ENCODE data around the gene P2RX3. TPM values are rescaled to one million over a fixed set of nuclear protein-coding genes. Genes with fewer than 3 reads are reported as not detected.

P2RX3 gene
- total RNA-seq, 2 experiments from 2014 or later, result not detected

DNA sequence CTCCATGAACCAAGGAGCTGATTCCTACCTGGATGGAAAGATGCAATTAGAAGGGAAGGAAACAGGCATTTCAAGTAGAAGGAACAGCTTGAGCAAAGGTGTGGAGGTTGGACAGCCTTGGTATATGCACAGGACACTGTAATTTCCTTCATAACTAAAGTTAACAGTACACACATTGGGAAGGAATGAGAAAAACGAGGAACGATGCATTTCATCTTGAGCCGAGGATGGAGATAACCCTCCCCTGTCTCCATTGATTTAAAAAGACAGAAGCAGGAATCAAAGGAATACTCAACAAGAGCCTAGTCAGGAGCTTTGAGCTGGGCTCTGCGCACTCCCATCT lies 54.6 kb downstream of the P2RX3 start:
- Histone ChIP-seq H3K4me3 (ENCODE audit: low read length) (no peak overlapping the region), H3K4me1 (ENCODE audit: insufficient read depth, low read length) (no peaks in the 10 kb centered on the region), H3K36me3 (ENCODE audit: insufficient read depth, low read length) (no peaks in the 10 kb centered on the region), H3K27me3 (ENCODE audit: control insufficient read depth in 1 of 2, insufficient read depth in 2 of 2, low read length in 2 of 2) (no peaks in the 10 kb centered on the region), H3K27ac (ENCODE audit: low read depth in 1 of 2, low read length in 2 of 2) (no peak overlapping the region), H3K9me3 (ENCODE audit: control insufficient read depth in 1 of 2, insufficient read depth in 1 of 2, low read length in 2 of 2) (no peaks in the 10 kb centered on the region)
- no peaks in the 10 kb centered on the region for H3K36me3 Mint-ChIP-seq (ENCODE audit: low read depth)
- no peaks in the 10 kb centered on the region for H3K9me3 Mint-ChIP-seq
- no peak for DNase-seq
- H3K27ac Mint-ChIP-seq, result no peak overlapping the region
- no peaks in the 10 kb centered on the region for H3K4me1 Mint-ChIP-seq (ENCODE audit: low read depth)
- H3K27me3 Mint-ChIP-seq, result no peaks in the 10 kb centered on the region
- intact Hi-C loops (cut with DNase I, micrococcal nuclease), result no loop called here
- ChIA-PET CTCF (no interaction called here), POLR2A (no interaction called here)
- no peak for ATAC-seq (ENCODE audit: poor library complexity)
- H3K4me3 Mint-ChIP-seq, result no peak overlapping the region
- TF ChIP-seq, protein P1, sequence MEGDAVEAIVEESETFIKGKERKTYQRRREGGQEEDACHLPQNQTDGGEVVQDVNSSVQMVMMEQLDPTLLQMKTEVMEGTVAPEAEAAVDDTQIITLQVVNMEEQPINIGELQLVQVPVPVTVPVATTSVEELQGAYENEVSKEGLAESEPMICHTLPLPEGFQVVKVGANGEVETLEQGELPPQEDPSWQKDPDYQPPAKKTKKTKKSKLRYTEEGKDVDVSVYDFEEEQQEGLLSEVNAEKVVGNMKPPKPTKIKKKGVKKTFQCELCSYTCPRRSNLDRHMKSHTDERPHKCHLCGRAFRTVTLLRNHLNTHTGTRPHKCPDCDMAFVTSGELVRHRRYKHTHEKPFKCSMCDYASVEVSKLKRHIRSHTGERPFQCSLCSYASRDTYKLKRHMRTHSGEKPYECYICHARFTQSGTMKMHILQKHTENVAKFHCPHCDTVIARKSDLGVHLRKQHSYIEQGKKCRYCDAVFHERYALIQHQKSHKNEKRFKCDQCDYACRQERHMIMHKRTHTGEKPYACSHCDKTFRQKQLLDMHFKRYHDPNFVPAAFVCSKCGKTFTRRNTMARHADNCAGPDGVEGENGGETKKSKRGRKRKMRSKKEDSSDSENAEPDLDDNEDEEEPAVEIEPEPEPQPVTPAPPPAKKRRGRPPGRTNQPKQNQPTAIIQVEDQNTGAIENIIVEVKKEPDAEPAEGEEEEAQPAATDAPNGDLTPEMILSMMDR (IDR thresholded peaks at IDR 0.05), result no peak

DNA sequence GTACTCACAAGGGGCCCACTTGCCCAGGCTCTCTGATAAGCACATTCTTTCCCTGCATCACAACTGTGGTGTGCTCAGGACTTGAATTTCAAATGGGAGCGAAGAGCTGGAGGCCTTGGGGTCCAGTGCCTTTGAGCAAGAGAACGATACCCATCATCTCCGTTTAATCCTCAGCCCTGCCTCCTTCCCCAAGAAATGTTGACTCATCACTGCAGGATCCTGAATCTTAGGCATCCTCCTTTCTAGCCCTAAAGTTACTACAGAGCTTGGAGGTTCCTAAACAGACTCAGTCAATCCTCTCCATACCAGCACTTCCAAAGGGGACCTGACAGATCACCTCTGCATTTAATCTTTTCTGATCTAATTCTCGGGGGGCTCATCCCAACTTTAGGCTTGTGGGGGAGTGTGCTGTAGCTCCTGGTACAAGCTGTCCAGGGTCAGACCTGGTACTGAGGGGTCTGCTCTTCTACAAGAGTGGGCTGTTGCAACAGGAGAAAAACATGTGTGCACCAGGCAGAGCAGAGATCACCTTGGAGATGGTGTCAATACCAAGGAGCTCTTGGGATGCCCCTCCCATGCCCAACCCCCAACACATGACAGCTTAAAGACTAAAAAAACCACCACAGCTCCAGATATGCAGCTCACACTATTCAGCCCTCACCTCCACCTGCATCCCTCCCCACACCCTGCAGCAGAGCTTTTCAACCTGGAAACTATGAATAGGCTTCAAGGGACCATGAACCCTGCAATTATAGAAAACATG lies 56.2 kb downstream of the P2RX3 start:
- Histone ChIP-seq H3K4me1 (ENCODE audit: insufficient read depth, low read length) (no peaks in the 10 kb centered on the region), H3K4me3 (ENCODE audit: low read length) (no peak overlapping the region), H3K27ac (ENCODE audit: low read depth in 1 of 2, low read length in 2 of 2) (no peak overlapping the region), H3K27me3 (ENCODE audit: control insufficient read depth in 1 of 2, insufficient read depth in 2 of 2, low read length in 2 of 2) (no peaks in the 10 kb centered on the region), H3K36me3 (ENCODE audit: insufficient read depth, low read length) (no peaks in the 10 kb centered on the region), H3K9me3 (ENCODE audit: control insufficient read depth in 1 of 2, insufficient read depth in 1 of 2, low read length in 2 of 2) (no peaks in the 10 kb centered on the region)
- ChIA-PET CTCF (no interaction called here), POLR2A (no interaction called here)
- H3K4me3 Mint-ChIP-seq, result no peak overlapping the region
- no peaks in the 10 kb centered on the region for H3K9me3 Mint-ChIP-seq
- TF ChIP-seq, protein P1 (IDR thresholded peaks at IDR 0.05), result no peak
- ATAC-seq (ENCODE audit: poor library complexity) (no peak), DNase-seq (no peak)
- intact Hi-C loops (cut with DNase I, micrococcal nuclease), result no loop called here
- H3K27me3 Mint-ChIP-seq, result no peaks in the 10 kb centered on the region
- no peak overlapping the region for H3K27ac Mint-ChIP-seq
- H3K36me3 Mint-ChIP-seq (ENCODE audit: low read depth), result no peaks in the 10 kb centered on the region
- no peaks in the 10 kb centered on the region for H3K4me1 Mint-ChIP-seq (ENCODE audit: low read depth)

DNA sequence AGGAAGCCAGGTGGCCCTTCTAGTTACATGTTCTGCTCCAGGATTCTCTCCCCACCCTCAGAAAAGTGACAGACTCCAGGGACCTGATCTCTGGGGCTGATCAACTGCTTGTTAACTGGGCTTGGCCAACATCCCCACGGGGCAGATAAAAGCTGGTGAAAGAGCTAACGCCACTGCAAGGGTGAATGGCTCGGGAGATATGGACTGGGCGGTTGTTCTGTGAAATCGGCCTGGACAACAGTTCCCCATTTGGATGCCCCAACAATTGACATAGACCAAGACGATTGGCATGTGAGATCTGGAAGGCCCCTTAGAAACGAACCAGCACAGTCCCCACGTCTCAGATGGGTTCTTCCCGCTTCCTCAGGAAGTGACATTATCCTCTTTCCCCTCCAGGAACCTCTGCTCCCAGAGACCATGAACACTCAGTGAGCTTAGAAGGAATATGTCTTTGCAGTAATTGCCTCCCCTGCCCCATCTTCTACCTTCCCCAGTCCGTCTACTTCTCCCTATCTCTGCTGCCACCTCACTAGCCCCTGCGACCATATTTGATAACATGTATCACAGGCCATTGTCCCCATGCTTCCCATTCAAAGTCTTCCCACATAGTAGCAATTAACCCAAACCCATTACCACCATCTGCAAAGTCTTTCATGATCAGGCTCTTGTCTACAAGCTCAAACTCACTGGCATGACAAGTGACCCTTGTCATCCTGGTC lies 57.9 kb downstream of the P2RX3 start:
- no peaks in the 10 kb centered on the region for H3K4me1 ChIP-seq (ENCODE audit: insufficient read depth, low read length)
- Mint-ChIP-seq H3K4me1 (ENCODE audit: low read depth) (no peaks in the 10 kb centered on the region), H3K9me3 (no peaks in the 10 kb centered on the region), H3K36me3 (ENCODE audit: low read depth) (no peaks in the 10 kb centered on the region), H3K4me3 (no peak overlapping the region), H3K27me3 (no peaks in the 10 kb centered on the region), H3K27ac (no peak overlapping the region)
- ATAC-seq (ENCODE audit: poor library complexity) (no peak), DNase-seq (no peak)
- ChIA-PET POLR2A (no interaction called here), CTCF (no interaction called here)
- H3K27ac ChIP-seq (ENCODE audit: low read depth in 1 of 2, low read length in 2 of 2), result no peak overlapping the region
- TF ChIP-seq, protein P1 (IDR thresholded peaks at IDR 0.05), result no peak
- H3K27me3 ChIP-seq (ENCODE audit: control insufficient read depth in 1 of 2, insufficient read depth in 2 of 2, low read length in 2 of 2), result no peaks in the 10 kb centered on the region
- H3K9me3 ChIP-seq (ENCODE audit: control insufficient read depth in 1 of 2, insufficient read depth in 1 of 2, low read length in 2 of 2), result no peaks in the 10 kb centered on the region
- no peaks in the 10 kb centered on the region for H3K36me3 ChIP-seq (ENCODE audit: insufficient read depth, low read length)
- intact Hi-C loops (cut with DNase I, micrococcal nuclease), result no loop called here
- H3K4me3 ChIP-seq (ENCODE audit: low read length), result no peak overlapping the region
